Breast epithelium (tissue), 3 donors: ENCODE data around the gene SNAPC2.

Experiments used
- CTCF ChIP-seq, 3 donors: fragments of 450-650 bp; IDR thresholded peaks; one replicate each; pipeline ENCODE4 v1.5.1; 2016 to 2017; ENCODE audit warnings: antibody characterized with exemption in 3 of 3, mild to moderate bottlenecking in 3 of 3, moderate library complexity in 3 of 3
- POLR2A ChIP-seq: fragments of 450-650 bp; IDR thresholded peaks from one replicate; pipeline ENCODE4 v1.6.1; 2016; ENCODE audit warnings: antibody characterized with exemption, mild to moderate bottlenecking, moderate library complexity
- POLR2AphosphoS5 ChIP-seq, 3 donors: sonication (generic); formaldehyde crosslinking; IDR thresholded peaks; one replicate each; pipeline ENCODE4 v1.6.1; 2017; ENCODE audit warnings: antibody characterized with exemption in 3 of 3

GRCh38 chr19:7968796-7969554, 48.8 kb downstream of the SNAPC2 start:
- TF ChIP-seq CTCF (IDR thresholded peaks at IDR 0.05) (no peak), POLR2A (no peak), POLR2AphosphoS5 (IDR thresholded peaks at IDR 0.05) (no peak)
